ENCODE data around the gene PDZD4. TPM values are rescaled to one million over a fixed set of nuclear protein-coding genes. Genes with fewer than 3 reads are reported as not detected.

Gene PDZD4
- total RNA-seq, 2 donors from 2014 or later: 1.2 to 2.5 TPM

DNA sequence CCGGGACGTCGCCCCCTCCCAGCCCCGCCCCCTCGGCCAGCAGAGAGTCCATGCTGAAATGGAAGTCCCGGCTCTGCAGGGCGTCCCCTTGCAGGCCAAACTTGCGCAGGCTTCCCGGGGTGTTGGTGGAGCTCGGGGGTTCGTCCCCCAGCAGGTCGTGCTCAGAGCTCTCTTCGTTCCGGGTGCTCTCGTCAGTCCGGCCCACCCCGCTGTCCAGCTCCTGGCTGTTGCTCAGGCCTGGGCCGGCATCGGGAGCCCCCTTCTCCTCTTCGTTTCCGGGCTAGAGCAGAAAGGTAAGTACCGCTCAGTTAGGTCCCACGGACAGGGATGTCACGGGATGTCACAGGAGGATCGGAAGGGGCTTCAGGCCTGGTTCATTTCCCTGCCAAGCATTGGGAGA lies 25.7 kb downstream of the PDZD4 start:
- H3K27ac Mint-ChIP-seq: no peak overlapping the region
- H3K36me3 Mint-ChIP-seq: no peaks in the 10 kb centered on the region
- H3K9me3 Mint-ChIP-seq: no peaks in the 10 kb centered on the region
- DNase-seq (ENCODE audit: low spot score in 2 of 2) (no peak), ATAC-seq (no peak)

DNA sequence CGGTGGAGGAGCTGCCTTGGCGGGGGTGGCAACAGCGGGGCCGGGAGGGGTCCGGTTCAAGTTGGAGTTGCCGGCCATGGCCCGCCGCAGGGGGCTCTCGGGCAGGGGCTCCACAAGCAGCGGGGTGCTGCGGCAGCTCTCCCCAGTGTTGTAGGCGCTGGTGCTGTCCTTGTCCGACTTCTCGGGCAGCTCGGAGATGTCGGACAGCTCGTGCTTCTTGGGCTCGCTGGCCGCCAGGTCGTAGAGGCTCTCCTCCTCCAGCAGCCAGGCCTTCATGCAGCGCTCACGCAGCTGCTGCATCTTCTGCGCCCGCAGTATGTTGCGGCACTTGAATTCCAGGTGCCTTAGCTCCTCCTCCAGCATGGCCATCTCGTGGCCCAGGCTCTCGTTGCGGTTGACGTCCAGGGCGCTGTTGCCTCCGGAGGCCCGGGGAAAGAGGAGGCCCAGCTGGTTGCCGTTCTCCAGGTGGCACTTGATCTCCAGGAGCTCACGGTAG lies 26.2 kb downstream of the PDZD4 start:
- ATAC-seq: no peak
- no peaks in the 10 kb centered on the region for H3K36me3 Mint-ChIP-seq
- DNase-seq (ENCODE audit: low spot score in 2 of 2): no peak
- H3K9me3 Mint-ChIP-seq: no peaks in the 10 kb centered on the region
- no peak overlapping the region for H3K27ac Mint-ChIP-seq

DNA sequence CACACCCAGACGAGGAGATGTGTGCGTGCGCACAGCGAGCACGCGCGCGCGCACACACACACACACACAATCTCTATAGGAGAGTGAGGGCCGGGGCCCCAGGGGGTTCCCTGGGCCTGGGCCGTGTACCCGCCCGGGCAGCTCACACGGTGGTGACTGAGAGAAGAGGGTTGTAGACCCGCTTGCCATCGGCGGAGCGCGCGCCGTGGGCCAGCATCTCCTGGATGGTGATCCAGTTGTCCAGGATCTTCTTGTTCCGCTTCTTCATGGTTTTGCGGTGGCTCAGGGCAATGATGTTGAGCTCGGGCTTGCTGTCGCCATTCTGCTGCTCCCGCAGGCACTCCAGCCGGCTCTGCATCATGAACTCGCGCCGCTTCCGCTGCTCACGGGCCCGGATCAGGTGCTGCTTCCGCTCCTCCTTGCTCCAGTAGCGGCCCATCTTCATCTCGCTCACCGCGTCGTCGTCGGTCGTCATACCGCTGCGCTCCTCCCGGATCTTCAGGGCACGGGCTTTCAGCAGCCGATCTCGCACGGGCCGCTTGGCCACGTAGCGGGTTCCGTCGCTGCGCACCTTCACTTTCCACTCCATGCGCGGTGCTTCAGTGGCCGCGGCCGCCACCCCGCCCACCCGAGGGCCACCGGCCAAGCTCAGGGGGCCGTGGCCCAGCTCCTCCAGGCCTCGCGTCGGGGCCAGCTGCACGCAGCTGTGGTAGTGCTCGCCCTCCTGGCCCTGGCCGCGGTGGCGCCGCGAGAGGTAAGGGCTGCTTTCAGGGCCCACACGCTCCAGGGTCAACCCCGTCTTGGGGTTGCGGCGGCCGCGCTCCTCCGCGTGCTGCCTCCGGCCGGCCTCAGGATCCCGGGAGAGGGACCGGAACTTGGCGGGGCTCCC lies 26.9 kb downstream of the PDZD4 start:
- no peak for DNase-seq (ENCODE audit: low spot score in 2 of 2)
- no peak overlapping the region for H3K27ac Mint-ChIP-seq
- no peaks in the 10 kb centered on the region for H3K36me3 Mint-ChIP-seq
- H3K9me3 Mint-ChIP-seq: no peaks in the 10 kb centered on the region
- ATAC-seq: no peak

DNA sequence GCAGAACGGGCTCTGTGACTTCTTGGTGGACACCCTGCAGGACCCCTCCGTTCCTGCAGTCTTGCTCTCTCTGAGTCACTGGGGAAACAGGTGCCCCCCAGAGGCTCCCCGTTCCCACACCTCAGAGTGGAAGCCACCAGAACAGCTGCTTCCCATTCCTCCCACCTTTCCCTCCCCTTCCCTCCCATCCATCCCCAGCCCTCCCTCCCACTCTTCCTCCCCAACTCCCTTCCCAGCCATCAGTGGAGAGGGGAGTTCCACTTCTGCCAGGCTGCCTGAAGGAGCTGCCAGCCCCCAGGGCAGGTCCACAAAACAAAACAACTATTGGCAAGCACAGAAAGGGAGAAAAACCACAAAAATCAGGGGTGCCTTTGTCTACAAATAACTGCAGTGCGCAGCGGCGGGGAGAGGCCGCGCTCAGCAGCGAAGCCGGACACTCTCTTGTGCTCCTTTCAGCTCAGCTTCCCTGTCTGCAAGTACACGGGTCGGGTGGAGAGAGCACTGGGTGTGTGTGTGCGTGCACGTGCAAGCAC lies 27.8 kb downstream of the PDZD4 start:
- DNase-seq (ENCODE audit: low spot score in 2 of 2) (no peak), ATAC-seq (no peak)
- Mint-ChIP-seq H3K27ac (no peak overlapping the region), H3K9me3 (no peaks in the 10 kb centered on the region), H3K36me3 (no peaks in the 10 kb centered on the region)

DNA sequence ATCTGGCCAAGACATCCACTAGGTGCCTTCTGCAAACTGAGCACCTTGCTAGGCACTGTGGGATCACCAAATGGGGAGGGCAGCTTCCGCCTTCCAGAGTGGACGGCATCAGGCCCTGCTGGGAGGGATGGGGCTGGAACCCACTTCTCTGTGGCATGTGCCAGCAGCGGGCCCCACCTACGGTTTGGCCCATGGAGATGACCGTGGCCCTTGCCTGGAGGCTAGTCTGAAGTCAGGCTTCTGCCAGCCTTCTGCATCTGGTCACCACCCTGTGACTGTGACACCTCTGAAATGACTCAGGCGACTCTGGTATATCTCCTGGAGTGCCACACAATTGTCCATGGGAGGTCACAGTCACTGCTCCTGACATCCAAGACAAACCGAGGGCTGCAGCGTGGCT lies 28.7 kb downstream of the PDZD4 start:
- Mint-ChIP-seq H3K36me3 (peaks cover 0 to 2% of the 10 kb centered on the region in 2 donors), H3K9me3 (no peaks in the 10 kb centered on the region), H3K27ac (no peak overlapping the region)
- DNase-seq (ENCODE audit: low spot score in 2 of 2) (no peak), ATAC-seq (peak in 1 of 2 donors; percentile 22)

DNA sequence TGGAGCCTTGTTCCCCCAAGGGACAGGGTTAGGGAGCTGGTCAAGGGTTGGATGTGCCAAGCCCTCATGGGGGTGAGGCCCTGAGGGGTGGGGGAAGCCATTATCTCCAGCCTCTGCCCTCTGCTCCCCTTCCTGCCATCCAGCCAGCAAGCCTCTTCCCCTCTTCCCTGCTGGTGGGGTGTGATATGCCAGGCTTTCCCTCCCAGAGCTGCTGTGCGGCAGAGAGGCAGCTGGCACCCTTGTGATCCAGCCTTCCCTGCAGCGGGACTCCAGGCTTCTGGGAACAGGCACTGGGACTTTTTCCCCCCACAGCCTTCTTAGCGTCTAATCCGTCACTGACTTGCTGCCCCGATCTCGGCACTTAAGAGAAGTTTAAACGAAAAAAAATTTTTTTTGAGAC lies 29.6 kb downstream of the PDZD4 start:
- Mint-ChIP-seq H3K9me3 (no peaks in the 10 kb centered on the region), H3K36me3 (peaks cover 5 to 10% of the 10 kb centered on the region in 2 donors), H3K27ac (no peak overlapping the region)
- ATAC-seq (no peak), DNase-seq (ENCODE audit: low spot score in 2 of 2) (no peak)

DNA sequence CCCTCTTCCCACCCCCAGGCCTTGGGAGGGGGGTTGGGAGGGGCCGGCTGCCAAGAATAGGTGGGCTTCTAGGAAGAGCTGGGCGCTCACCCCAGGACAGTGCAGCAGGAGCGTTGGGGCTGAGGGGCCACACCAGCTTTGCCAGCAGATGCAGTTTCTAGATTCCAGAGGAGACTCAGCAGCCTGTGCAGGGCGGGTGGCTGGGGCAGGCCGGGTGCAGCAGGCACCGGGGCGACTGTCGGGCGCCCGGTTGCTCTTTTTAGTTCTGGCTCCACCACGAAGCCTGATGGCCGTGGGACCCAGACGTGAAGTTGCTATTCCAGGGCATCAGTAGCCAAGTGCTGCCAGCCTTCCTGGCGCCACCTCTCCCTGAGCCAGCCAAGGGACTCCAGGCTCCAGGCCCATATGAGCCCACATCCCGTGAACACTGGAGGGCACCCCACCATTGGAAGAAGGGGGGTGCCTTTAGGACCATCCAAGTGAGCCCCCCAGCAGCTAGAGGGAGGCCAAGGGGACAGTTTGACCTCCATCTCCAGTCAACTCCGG lies 30.1 kb downstream of the PDZD4 start:
- ATAC-seq (no peak), DNase-seq (ENCODE audit: low spot score in 2 of 2) (no peak)
- Mint-ChIP-seq H3K36me3 (peaks cover 5 to 10% of the 10 kb centered on the region in 2 donors), H3K27ac (no peak overlapping the region), H3K9me3 (no peaks in the 10 kb centered on the region)

DNA sequence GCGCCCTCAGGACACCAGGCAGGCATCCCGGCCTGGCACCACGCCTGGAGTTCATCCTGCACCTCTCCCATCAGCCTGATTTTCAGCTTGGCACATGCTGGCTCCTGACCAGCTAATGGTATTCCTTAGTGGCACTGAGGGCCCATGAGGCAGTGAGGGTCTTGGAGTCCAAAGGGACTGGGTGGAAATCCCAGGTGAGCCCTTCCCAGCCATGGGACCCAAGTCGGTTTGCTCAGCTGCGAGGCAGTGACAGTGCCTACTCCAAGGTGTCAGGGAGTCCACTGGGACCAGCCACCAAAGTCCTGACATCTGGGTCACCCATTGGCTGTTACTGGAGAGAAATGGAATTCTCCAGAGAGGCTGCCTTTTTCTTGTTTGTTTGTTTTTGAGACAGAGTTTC lies 31.0 kb downstream of the PDZD4 start:
- H3K27ac Mint-ChIP-seq: no peak overlapping the region
- no peak for ATAC-seq
- H3K36me3 Mint-ChIP-seq: peaks cover 5 to 10% of the 10 kb centered on the region in 2 donors
- DNase-seq (ENCODE audit: low spot score in 2 of 2): no peak
- H3K9me3 Mint-ChIP-seq: no peaks in the 10 kb centered on the region

DNA sequence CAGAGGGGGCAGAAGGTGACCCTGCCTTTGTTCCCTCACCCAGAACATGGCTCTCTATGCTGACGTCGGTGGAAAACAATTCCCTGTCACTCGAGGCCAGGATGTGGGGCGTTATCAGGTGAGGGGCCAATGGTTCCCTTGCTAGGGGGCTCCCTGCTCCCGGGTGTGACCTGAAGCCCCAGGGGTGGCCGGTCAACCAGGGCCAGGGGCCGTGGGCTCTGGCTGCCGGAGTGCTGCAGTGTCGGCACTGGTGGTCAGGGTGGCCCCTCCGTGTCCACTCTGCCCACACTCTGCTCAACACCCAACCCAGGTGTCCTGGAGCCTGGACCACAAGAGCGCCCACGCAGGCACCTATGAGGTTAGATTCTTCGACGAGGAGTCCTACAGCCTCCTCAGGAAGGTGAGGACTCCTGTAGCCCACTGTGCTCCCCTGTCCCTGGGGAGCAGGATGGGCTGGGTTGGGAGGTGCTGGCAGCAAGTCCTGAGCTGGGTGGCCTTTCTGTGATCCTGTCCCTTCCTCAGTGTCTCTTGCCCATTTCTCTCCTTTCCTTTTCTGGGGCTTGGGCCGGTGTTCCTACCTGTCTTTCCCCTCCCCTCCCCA lies 32.8 kb downstream of the PDZD4 start:
- Mint-ChIP-seq H3K36me3 (peaks cover 13 to 16% of the 10 kb centered on the region in 2 donors), H3K27ac (no peak overlapping the region), H3K9me3 (no peaks in the 10 kb centered on the region)
- DNase-seq (ENCODE audit: low spot score in 2 of 2): no peak
- ATAC-seq: no peak

DNA sequence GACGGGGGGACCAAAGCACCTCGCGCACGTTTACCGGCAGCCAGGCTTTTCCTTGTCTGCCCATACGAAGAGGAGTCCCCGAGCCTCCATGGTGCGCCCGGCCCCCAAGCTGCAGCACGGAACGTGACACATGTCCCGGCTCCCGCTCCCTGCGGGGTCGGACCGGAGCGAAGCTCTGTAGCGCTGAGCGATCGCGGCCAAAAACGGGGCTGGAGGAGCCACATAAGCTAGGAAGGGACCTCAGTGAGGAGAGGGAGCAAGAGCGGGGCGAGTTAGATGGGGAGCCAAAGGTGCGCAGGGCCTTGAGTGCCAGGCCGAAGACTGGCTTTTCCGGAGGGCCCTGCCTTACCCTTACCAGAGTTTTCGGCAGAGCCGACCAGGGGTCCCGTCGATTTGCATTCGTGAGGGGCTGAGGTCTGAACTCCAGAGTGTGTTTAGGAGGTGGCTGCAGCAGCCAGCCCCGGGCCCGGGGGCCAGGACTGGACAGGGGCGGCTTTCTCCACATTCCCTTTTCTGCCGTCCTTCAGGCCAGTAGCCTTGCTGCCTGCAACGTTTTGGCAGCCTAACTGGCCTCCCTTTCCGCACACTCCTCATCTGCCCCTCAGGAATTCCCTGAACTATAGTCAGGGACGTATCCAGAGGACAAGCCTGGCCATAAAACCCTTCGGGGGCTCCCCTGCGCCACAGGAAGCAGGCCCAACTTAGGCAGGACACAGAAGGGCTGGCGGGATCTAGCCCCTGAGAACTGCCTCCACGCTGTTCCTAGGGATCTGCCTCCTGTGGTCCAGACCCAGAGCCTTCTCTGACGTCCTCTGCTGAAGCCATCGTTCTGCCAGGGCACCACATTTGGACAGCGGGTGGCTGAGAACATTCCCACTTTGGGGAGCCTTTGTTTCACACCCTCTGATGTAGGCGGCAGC lies 35.2 kb downstream of the PDZD4 start:
- no peak for DNase-seq (ENCODE audit: low spot score in 2 of 2)
- ATAC-seq: peak in 1 of 2 donors; percentile 12
- Mint-ChIP-seq H3K9me3 (no peaks in the 10 kb centered on the region), H3K36me3 (peaks cover 13 to 16% of the 10 kb centered on the region in 2 donors), H3K27ac (peak overlapping the region; percentile 87 to 90)

DNA sequence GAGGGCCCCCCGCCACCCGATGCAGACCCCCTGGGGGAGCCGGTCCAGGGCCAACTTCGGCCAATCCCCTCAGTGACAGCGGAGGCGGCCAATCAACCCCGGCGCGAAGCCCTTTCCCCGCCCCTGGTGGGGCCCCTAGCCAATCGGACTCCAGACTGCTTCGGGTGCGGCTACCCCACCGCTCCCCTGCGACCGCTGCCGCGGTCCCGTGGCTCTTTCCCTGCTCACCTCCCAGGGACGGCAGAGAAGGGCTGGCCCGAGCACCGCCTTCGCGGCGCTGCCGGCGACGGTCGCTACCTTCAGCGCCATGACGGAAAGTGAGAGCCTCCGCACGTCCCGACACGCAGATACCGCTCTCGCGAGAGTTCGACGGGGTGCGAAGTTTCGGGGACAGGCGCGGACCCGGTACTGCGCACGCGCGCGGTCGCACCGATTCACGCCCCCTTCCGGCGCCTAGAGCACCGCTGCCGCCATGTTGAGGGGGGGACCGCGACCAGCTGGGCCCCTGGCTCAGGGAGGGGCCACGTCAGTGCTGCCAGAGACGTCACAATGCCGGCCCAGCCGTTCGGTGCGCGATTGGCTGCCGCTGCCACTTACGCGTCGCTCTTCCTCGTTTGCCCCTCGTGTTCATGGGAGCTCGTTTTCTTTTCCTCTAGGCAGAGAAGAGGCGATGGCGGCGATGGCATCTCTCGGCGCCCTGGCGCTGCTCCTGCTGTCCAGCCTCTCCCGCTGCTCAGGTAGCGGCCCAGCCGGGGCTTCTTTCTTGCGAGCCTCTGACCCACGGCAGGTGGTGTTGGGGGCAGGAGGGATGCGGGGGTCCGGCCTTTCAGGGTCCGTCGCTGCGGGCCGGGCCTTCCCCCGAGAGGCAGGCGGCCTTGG lies 36.1 kb downstream of the PDZD4 start, which contains the start of the genes IDH3G and SSR4:
Gene IDH3G, minus strand, starts transcription at position 358 of the 879 bp plus-strand sequence. Its CDS starts 49 bp downstream, at position 309.
Gene SSR4, plus strand, starts transcription at position 651 of the 879 bp plus-strand sequence. Its CDS starts 20 bp downstream, at position 671.
- ATAC-seq (peak; percentile 96), DNase-seq (ENCODE audit: low spot score in 2 of 2) (peak; percentile 91 to 96)
- H3K27ac Mint-ChIP-seq: peak within 1 kb of the TSS; percentile 87 to 91
- peaks cover 13 to 16% of the 10 kb centered on the region in 2 donors for H3K36me3 Mint-ChIP-seq
- H3K9me3 Mint-ChIP-seq: no peaks in the 10 kb centered on the region

DNA sequence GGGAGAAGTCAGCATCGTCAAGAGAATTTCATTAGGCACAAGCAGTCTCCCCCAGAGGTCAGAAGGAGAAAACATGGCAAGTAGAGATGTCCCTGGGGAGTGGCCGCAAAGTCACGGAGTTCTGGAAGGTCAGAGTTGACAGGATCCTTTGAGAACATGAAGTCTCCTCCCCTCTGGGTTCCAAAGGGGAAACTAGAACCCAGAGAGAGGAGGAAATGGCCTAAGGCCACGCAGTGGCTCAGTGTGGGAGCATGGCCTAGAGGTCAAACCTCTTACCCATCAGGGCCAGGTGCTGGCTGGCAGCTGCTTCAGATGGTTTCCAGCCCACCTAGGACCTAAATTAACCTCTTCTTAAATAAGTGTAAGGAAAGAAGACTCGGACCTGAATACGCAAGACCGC lies 37.1 kb downstream of the PDZD4 start:
- H3K9me3 Mint-ChIP-seq: no peaks in the 10 kb centered on the region
- ATAC-seq: no peak
- no peak for DNase-seq (ENCODE audit: low spot score in 2 of 2)
- H3K27ac Mint-ChIP-seq: peak overlapping the region; percentile 87 to 91
- peaks cover 13 to 16% of the 10 kb centered on the region in 2 donors for H3K36me3 Mint-ChIP-seq

DNA sequence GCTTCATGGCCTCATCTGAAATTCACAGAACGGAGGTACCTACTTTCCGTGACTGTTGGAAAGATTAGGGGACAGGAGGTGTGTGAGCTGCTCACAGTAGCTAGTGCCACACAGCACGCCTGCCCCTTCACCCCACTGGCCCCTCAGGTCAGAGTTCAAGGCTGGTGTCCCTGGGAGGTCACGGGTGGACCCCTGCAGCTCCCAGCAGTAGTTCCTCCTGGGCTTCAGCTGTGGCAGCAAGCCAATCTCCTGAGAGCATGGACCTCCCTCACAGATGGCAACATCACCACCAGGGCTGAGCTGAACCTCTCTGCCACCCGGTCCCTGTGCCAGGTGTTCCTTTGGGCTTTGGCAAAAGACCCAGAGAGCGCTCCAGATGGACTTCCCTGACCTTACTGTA lies 38.0 kb downstream of the PDZD4 start:
- ATAC-seq (no peak), DNase-seq (ENCODE audit: low spot score in 2 of 2) (no peak)
- H3K36me3 Mint-ChIP-seq: peaks cover 13 to 16% of the 10 kb centered on the region in 2 donors
- no peaks in the 10 kb centered on the region for H3K9me3 Mint-ChIP-seq
- H3K27ac Mint-ChIP-seq: no peak overlapping the region

DNA sequence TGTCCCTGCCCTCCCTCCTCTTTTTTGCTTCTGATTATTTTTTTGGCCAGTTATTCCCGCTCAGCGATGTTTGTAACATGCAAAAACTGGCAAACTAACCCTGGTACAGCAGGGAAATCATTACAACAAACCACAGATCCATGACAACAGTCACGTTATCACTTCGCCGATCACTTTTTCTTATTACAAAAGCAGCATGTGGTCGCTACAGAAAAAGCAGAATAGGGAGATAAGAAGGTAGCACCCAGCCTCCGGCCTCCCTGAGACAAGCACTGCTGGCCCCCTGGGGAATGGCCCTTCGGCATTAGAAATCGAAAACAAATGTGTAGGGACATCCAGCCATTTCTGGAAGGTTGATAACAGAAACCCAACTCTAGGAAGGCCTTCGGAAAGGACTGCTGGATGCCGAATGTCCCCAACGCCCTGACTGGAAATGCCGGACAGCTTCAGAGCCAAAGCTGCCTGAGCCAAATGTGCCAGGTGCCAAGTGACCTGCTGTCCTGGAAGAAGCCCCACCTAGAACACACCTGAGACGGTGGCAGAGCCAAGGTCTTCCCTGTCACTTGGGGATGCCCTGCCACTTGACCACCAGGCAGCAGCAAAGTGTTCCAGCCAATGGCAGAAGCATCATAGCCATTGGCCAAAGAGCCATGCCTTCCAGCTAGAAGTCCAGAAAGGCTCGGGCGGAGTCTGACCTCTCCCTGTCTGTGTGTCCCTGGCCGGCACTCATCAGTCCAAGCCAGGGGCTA lies 39.1 kb downstream of the PDZD4 start:
- ATAC-seq (no peak), DNase-seq (ENCODE audit: low spot score in 2 of 2) (no peak)
- peaks cover 11 to 13% of the 10 kb centered on the region in 2 donors for H3K36me3 Mint-ChIP-seq
- no peak overlapping the region for H3K27ac Mint-ChIP-seq
- H3K9me3 Mint-ChIP-seq: no peaks in the 10 kb centered on the region

DNA sequence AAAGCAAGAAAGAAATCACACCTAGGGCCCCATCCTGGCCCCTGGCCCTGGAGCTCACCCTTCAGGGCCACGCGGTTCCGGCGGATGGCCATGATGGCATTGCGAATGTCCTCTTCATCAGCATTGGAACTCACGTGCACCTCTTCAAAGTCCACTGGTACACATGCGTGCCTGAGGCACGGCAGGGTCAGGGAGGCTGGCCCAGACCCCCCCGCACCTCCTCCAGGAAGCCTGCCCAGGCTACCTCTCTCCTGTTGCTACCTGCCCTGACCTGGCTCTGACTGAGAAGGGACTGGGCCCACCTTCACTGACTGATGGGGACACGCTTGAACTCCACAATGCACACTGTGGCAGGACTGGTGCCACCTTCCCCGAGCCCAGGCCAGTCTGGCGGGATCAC lies 40.7 kb downstream of the PDZD4 start:
- no peak for ATAC-seq
- peaks cover 7 to 8% of the 10 kb centered on the region in 2 donors for H3K36me3 Mint-ChIP-seq
- no peak for DNase-seq (ENCODE audit: low spot score in 2 of 2)
- H3K27ac Mint-ChIP-seq: no peak overlapping the region
- no peaks in the 10 kb centered on the region for H3K9me3 Mint-ChIP-seq
